Measurements from ENCODE around the gene RUNX3.

RUNX3 gene

DNA sequence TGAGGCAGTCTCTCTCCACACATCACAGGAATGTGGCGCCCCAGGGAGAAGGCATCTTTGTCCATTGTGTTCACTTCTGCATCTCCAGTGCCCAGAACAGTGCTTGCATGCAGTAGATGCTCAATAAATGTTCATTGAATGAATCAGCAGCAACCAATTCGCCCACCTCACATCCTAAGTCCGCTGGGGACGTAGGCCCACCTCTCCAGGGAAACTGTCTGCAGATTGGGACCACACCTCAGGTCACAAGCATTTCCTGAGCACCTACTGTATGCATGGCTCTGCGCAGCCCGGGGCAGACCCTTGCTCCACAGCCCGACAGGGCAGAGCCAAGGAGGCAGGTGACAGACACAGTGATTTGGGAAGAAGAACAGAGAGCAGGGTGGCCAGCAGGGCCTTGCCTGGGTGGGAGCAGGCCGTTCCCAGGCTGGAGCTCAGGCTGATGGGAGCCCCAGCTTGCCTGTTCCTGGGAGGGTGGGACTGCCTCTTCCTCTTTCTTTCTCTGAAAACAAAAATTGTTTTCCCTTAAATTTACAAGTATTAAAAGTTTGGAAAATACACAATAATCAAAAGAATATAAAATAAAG is 25.8 kb upstream of the RUNX3 start:
- no peaks in the 10 kb centered on the region for H3K9me3 ChIP-seq (ENCODE audit: severe bottlenecking)
- H3K4me3 ChIP-seq (ENCODE audit: low read depth, low read length) = no peak overlapping the region
- no peaks in the 10 kb centered on the region for H3K36me3 ChIP-seq
- H3K27ac ChIP-seq = no peak overlapping the region
- H3K27me3 ChIP-seq (ENCODE audit: insufficient read depth, low read depth, severe bottlenecking) = no peaks in the 10 kb centered on the region
- DNase-seq = no peak
- TF ChIP-seq, protein P1, sequence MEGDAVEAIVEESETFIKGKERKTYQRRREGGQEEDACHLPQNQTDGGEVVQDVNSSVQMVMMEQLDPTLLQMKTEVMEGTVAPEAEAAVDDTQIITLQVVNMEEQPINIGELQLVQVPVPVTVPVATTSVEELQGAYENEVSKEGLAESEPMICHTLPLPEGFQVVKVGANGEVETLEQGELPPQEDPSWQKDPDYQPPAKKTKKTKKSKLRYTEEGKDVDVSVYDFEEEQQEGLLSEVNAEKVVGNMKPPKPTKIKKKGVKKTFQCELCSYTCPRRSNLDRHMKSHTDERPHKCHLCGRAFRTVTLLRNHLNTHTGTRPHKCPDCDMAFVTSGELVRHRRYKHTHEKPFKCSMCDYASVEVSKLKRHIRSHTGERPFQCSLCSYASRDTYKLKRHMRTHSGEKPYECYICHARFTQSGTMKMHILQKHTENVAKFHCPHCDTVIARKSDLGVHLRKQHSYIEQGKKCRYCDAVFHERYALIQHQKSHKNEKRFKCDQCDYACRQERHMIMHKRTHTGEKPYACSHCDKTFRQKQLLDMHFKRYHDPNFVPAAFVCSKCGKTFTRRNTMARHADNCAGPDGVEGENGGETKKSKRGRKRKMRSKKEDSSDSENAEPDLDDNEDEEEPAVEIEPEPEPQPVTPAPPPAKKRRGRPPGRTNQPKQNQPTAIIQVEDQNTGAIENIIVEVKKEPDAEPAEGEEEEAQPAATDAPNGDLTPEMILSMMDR (IDR thresholded peaks at IDR 0.05; ENCODE audit: low read depth, low read length) = no peak

DNA sequence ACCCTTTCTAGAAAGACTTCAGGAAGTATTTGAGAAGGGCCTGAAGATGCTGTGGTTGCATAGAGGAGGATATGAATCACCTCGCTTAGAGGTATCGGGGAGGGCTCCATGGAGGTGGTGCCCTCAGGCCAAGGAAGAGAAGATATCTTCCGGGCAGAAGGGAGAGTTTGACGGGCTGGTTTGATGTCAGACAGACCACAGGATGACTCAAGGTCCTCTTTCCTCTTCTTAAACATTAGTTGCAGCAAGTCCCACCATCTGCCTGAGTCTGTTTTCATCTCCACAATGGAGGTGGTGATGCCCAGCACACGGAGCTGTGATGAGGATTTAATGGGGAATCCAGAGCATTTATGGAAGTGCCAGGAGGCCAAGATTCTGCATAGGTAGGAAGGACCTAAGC is 25.1 kb upstream of the RUNX3 start:
- DNase-seq = no peak
- Histone ChIP-seq H3K27ac (no peak overlapping the region), H3K9me3 (ENCODE audit: severe bottlenecking) (no peaks in the 10 kb centered on the region), H3K36me3 (no peaks in the 10 kb centered on the region), H3K4me3 (ENCODE audit: low read depth, low read length) (no peak overlapping the region), H3K27me3 (ENCODE audit: insufficient read depth, low read depth, severe bottlenecking) (no peaks in the 10 kb centered on the region)
- TF ChIP-seq, protein P1 (IDR thresholded peaks at IDR 0.05; ENCODE audit: low read depth, low read length) = no peak

DNA sequence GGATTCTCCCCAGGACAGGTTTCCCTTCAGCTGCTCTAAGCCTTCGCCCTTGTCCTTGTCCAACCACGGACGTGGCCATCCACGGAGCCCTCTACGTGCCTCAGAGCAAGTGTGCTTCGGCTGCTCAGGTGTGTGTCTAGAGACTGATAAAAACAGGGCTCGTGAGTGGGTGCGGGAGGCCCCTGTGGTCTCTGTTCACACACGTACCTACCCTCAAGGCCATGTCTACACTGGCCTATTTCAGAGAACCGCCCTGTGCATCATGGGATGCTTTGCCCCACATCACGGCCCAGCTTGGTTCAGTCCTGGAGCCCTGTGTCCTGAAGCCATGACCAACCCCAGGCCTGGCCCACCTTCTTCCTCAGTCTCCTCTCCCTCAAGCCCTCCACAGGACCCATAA is 24.6 kb upstream of the RUNX3 start:
- H3K36me3 ChIP-seq = no peaks in the 10 kb centered on the region
- no peak overlapping the region for H3K27ac ChIP-seq
- DNase-seq = no peak
- H3K9me3 ChIP-seq (ENCODE audit: severe bottlenecking) = no peaks in the 10 kb centered on the region
- TF ChIP-seq, protein P1 (IDR thresholded peaks at IDR 0.05; ENCODE audit: low read depth, low read length) = no peak
- H3K27me3 ChIP-seq (ENCODE audit: insufficient read depth, low read depth, severe bottlenecking) = no peaks in the 10 kb centered on the region
- no peak overlapping the region for H3K4me3 ChIP-seq (ENCODE audit: low read depth, low read length)

DNA sequence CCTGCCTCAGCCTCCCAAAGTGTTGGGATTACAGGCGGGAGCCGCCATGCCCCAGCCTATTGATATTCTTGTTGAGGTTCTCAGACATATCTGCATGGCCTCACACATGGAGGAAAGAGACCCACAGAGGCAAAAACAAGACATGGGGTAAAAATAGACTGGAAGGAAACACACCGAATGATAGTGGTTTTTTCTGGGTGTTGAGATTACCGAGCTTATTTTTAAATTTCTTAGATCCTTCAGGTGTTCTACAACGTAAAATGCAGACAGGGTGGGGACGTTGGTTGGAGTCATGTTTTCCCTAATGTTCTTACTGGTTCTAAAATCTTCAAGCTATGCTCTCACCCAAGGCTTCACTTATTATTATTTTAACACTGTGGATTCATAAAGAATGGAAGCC is 23.9 kb upstream of the RUNX3 start:
- Histone ChIP-seq H3K27ac (no peak overlapping the region), H3K9me3 (ENCODE audit: severe bottlenecking) (no peaks in the 10 kb centered on the region), H3K36me3 (no peaks in the 10 kb centered on the region), H3K4me3 (ENCODE audit: low read depth, low read length) (no peak overlapping the region), H3K27me3 (ENCODE audit: insufficient read depth, low read depth, severe bottlenecking) (no peaks in the 10 kb centered on the region)
- TF ChIP-seq, protein P1 (IDR thresholded peaks at IDR 0.05; ENCODE audit: low read depth, low read length) = no peak
- no peak for DNase-seq

DNA sequence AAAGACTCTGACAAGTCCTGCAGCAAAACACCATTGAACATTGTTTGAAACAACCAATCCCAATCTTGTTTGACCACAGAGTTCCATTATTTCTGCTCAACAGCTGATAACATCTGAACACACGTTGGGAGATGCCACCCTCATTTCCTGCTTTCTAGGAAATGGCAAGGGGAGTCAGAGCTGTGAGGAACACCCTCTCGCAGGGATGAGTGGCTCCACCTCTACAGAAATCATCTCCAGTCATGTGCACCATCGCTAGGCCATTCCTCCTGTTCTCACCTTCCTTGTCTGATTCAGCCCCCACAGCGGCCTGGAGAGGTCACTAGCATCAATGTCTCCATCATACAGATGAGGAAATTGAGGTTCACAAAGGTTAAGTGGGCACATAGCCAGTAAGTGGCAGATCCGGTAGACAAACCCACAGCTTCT is 22.4 kb upstream of the RUNX3 start:
- Histone ChIP-seq H3K27me3 (ENCODE audit: insufficient read depth, low read depth, severe bottlenecking) (no peaks in the 10 kb centered on the region), H3K36me3 (no peaks in the 10 kb centered on the region), H3K9me3 (ENCODE audit: severe bottlenecking) (no peaks in the 10 kb centered on the region), H3K27ac (no peak overlapping the region), H3K4me3 (ENCODE audit: low read depth, low read length) (no peak overlapping the region)
- DNase-seq = no peak
- TF ChIP-seq, protein P1 (IDR thresholded peaks at IDR 0.05; ENCODE audit: low read depth, low read length) = no peak

DNA sequence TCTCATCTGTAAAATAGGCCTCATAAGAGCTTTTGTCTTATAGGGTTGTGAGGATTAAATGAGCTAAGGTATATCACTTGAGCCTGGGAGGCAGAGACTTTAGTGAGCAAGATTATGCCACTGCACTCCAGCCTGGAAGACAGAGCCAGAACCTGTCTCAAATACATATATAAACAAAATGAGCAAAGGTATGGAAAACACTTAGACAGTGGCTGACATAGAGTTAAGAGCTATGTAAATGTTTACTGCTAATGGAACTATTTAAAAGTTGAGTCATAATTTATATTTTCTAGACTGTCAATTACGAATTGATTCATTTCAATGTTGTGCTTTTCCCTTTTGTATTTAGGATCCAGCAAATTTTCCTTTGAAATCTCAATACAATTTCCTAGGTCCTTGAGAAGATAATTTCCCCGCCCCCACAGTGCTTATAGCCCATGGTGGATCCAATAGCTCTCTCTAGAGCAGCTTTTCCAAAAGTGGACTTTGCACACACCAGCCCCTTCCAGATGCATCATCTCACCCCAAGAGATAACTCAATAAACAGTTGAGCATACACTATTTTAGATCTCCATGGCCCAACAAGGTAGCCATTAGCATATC is 21.8 kb upstream of the RUNX3 start:
- no peak overlapping the region for H3K27ac ChIP-seq
- no peaks in the 10 kb centered on the region for H3K9me3 ChIP-seq (ENCODE audit: severe bottlenecking)
- H3K36me3 ChIP-seq = no peaks in the 10 kb centered on the region
- TF ChIP-seq, protein P1 (IDR thresholded peaks at IDR 0.05; ENCODE audit: low read depth, low read length) = no peak
- DNase-seq = no peak
- H3K4me3 ChIP-seq (ENCODE audit: low read depth, low read length) = no peak overlapping the region
- no peaks in the 10 kb centered on the region for H3K27me3 ChIP-seq (ENCODE audit: insufficient read depth, low read depth, severe bottlenecking)

All from WERI-Rb-1 (cell line).